Stomach (tissue), 9 donors: ENCODE data around the gene ATP5ME. TPM values are rescaled to one million over a fixed set of nuclear protein-coding genes. Genes with fewer than 3 reads are reported as not detected.

Source experiments
- DNase-seq, 2 donors: peaks; one replicate each; pipeline versions ENCODE4 v3.0.0 to v3.0.0-alpha.2; 2013 to 2019
- H3K27ac ChIP-seq, 5 donors: fragments of 200-600 bp in 4 of 5; sonication (generic) in 4 of 5; one replicate each; pipeline ENCODE4 v1.5.1; 2013 to 2019; ENCODE audit warnings: mild to moderate bottlenecking in 1 of 5, moderate library complexity in 1 of 5
- H3K27me3 ChIP-seq, 3 donors: fragments of 200-600 bp; sonication (generic); one replicate each; pipeline ENCODE4 v1.5.1; 2017 to 2019; ENCODE audit warnings: mixed run types in 1 of 3
- H3K36me3 ChIP-seq, 4 donors: fragments of 200-600 bp; sonication (generic); 1 replicate in 3 of 4; 2 replicates in 1 of 4; pipeline ENCODE4 v1.5.1; 2016 to 2019
- H3K4me1 ChIP-seq, 4 donors: fragments of 200-600 bp; sonication (generic); one replicate each; pipeline ENCODE4 v1.5.1; 2016 to 2019
- H3K4me3 ChIP-seq, 4 donors: fragments of 200-600 bp; sonication (generic) in 3 of 4; one replicate each; pipeline ENCODE4 v1.5.1; 2016 to 2019; ENCODE audit warnings: mild to moderate bottlenecking in 1 of 4
- H3K9me3 ChIP-seq, 4 donors: fragments of 200-600 bp; sonication (generic); one replicate each; pipeline ENCODE4 v1.5.1; 2016 to 2019
- EP300 ChIP-seq: sonication (generic); formaldehyde crosslinking; IDR thresholded peaks from one replicate; pipeline ENCODE4 v1.6.1; 2017; ENCODE audit warnings: antibody characterized with exemption
- POLR2A ChIP-seq, 4 donors: fragments of 450-650 bp; IDR thresholded peaks; one replicate each; pipeline ENCODE4 v1.6.1; 2016; ENCODE audit warnings: antibody characterized with exemption in 4 of 4, control low read depth in 2 of 4, mild to moderate bottlenecking in 1 of 4, moderate library complexity in 1 of 4
- POLR2AphosphoS5 ChIP-seq, 3 donors: sonication (generic); formaldehyde crosslinking; IDR thresholded peaks; one replicate each; pipeline ENCODE4 v1.6.1; 2016; ENCODE audit warnings: antibody characterized with exemption in 3 of 3
- WGBS, 5 donors: extraction: QIAGEN DNeasy Blood & Tissue Kit in 3 of 5; methylation state at CpG; one replicate each; pipeline versions ENCODE4 v1.1.5 to v1.1.7; 2013 to 2018; 5-methylcytosine and 5-hydroxymethylcytosine counted together
- intact Hi-C: fragments of 100-400 bp; cut with DNase I; formaldehyde crosslinking; loops from one replicate; pipeline ENCODE4 v1.15.1; 2023; ENCODE audit warnings: low total_unique reads
- polyA plus RNA-seq, 3 donors: library from polyadenylated mRNA; stranded (reverse); fragments of 200-250 nt; gene quantifications; one replicate each; pipeline ENCODE4 v1.2.3, GENCODE V29; 2013
- total RNA-seq, 5 donors: library from RNA; depleted of rRNA; stranded (reverse); fragments of >200 nt; gene quantifications; one replicate each; pipeline versions ENCODE4 v1.1.0 to v1.2.3, GENCODE V29; 2014 to 2016
- TF ChIP-seq, protein P1 (sequence below), 7 experiments: fragments of 450-650 bp in 4 of 7; fragments of 200-600 bp in 3 of 7; sonication (generic) in 3 of 7; IDR thresholded peaks; one replicate each; pipeline ENCODE4 v1.5.1; 2016 to 2019; ENCODE audit warnings: antibody characterized with exemption in 7 of 7, control low read depth in 2 of 7, mild to moderate bottlenecking in 1 of 7
- donor health status: healthy with polysubstance abuse.
- donor health status: Bipolar disorder and iron deficiency.
- donor health status: healthy.

The ATP5ME gene
- total and polyA plus RNA-seq, 8 donors = 8.0 to 876 (median 471) TPM

DNA sequence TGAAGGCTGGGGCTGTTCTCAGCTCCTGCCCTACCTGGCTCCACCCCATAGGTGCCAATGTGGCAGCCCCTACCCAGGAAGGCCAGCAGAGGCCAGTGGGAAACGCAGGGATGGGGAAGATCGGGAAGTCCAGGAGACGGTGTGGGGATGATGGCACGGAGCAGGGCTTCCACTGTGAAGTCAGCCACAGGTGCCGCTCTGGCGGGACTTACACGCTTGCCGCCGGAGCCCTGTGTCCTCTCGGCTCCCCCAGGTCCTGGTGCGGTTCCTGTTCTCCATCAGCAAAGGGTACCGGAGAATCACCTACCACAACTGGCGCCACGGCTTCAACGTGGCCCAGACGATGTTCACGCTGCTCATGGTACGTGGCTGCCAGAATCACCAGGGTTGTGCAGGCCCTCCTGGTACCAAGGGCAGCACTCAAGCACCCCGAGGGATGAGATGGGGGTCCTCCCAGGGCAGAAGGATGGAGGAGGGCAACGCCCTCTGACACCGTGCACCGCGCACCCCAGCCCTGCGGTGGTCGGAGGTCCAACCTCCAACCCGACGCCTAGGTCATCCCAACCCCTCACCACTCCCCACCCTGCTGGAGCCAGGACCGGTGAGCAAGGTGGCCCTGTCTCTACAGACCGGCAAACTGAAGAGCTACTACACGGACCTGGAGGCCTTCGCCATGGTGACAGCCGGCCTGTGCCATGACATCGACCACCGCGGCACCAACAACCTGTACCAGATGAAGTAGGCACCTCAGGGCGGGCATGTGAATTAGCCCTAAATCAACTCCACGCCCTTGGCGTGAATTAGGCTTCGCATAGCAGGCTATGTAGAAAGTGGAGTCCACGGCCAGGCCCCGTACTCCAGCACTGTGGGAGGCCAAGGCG, 12.0 kb downstream of the ATP5ME start:
- Histone ChIP-seq H3K4me1 (peaks cover 7 to 21% (median 18%) of the 10 kb centered on the region in 4 donors), H3K9me3 (no peaks in the 10 kb centered on the region), H3K36me3 (no peaks in the 10 kb centered on the region), H3K4me3 (no peak overlapping the region), H3K27ac (no peak overlapping the region), H3K27me3 (peaks cover 0 to 30% (median 8%) of the 10 kb centered on the region in 3 donors)
- DNase-seq = peak in 1 of 2 donors; percentile 5
- TF ChIP-seq EP300 (no peak), POLR2A (IDR thresholded peaks at IDR 0.05) (no peak), POLR2AphosphoS5 (IDR thresholded peaks at IDR 0.05) (no peak)
- TF ChIP-seq, protein P1, sequence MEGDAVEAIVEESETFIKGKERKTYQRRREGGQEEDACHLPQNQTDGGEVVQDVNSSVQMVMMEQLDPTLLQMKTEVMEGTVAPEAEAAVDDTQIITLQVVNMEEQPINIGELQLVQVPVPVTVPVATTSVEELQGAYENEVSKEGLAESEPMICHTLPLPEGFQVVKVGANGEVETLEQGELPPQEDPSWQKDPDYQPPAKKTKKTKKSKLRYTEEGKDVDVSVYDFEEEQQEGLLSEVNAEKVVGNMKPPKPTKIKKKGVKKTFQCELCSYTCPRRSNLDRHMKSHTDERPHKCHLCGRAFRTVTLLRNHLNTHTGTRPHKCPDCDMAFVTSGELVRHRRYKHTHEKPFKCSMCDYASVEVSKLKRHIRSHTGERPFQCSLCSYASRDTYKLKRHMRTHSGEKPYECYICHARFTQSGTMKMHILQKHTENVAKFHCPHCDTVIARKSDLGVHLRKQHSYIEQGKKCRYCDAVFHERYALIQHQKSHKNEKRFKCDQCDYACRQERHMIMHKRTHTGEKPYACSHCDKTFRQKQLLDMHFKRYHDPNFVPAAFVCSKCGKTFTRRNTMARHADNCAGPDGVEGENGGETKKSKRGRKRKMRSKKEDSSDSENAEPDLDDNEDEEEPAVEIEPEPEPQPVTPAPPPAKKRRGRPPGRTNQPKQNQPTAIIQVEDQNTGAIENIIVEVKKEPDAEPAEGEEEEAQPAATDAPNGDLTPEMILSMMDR (IDR thresholded peaks at IDR 0.05) = no peak
- intact Hi-C loops = no loop called here
- 96 to 99% (median 97%) methylated on average over 33 to 42 of the region's 42 CpGs for WGBS, 5 donors

GRCh38 chr4:661231-661630, 12.8 kb downstream of the ATP5ME start:
- H3K4me1 ChIP-seq = peaks cover 7 to 21% (median 18%) of the 10 kb centered on the region in 4 donors
- DNase-seq = no peak
- H3K4me3 ChIP-seq = no peak overlapping the region
- peaks cover 0 to 30% (median 8%) of the 10 kb centered on the region in 3 donors for H3K27me3 ChIP-seq
- no peak overlapping the region for H3K27ac ChIP-seq
- no peaks in the 10 kb centered on the region for H3K36me3 ChIP-seq
- WGBS, 5 donors = 88 to 98% (median 94%) methylated on average over 3 of the region's 3 CpGs
- no peaks in the 10 kb centered on the region for H3K9me3 ChIP-seq
- TF ChIP-seq POLR2AphosphoS5 (IDR thresholded peaks at IDR 0.05) = no peak
- TF ChIP-seq EP300 = no peak
- no peak for TF ChIP-seq POLR2A (IDR thresholded peaks at IDR 0.05)
- TF ChIP-seq, protein P1 (IDR thresholded peaks at IDR 0.05) = no peak
- intact Hi-C loops = no loop called here

- peaks cover 7 to 21% (median 18%) of the 10 kb centered on the region in 4 donors for H3K4me1 ChIP-seq
- H3K27me3 ChIP-seq = peaks cover 0 to 34% (median 8%) of the 10 kb centered on the region in 3 donors
- TF ChIP-seq, protein P1 (IDR thresholded peaks at IDR 0.05) = no peak
- no peak for TF ChIP-seq EP300
- no peak for TF ChIP-seq POLR2AphosphoS5 (IDR thresholded peaks at IDR 0.05)
- TF ChIP-seq POLR2A (IDR thresholded peaks at IDR 0.05) = no peak
- H3K36me3 ChIP-seq = no peaks in the 10 kb centered on the region
- intact Hi-C loops = no loop called here
- no peak for DNase-seq
- no peak overlapping the region for H3K27ac ChIP-seq
- no peaks in the 10 kb centered on the region for H3K9me3 ChIP-seq
- H3K4me3 ChIP-seq = no peak overlapping the region
- 91 to 96% (median 94%) methylated on average over 10 of the region's 10 CpGs for WGBS, 5 donors
Measured at GRCh38 chr4:660401-660800, 13.7 kb downstream of the ATP5ME start.

DNA sequence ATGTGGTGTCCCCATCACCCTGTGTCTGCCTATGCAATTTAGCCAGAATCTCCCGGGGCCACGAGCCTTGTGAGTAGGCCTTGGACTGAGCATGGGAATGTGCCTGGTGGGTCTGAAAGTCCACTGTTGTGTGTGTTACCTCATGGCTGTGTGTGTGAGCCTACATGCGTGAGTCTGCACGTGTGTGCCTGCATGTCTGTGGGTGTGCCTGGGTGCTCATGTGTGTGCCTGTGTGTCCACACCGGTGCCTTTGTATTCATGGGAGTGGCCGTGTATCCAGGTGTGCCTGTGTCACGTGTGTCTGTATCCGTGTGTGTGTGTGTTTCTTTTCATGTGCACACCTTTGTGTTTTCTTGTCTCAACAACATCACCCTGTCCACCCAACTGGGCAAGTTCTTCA, 14.2 kb downstream of the ATP5ME start:
- WGBS, 5 donors = 87 to 94% (median 92%) methylated on average over 8 of the region's 8 CpGs
- no peak for TF ChIP-seq EP300
- TF ChIP-seq, protein P1 (IDR thresholded peaks at IDR 0.05) = no peak

More for the DNA sequence above, 14.2 kb downstream of the ATP5ME start:
- Histone ChIP-seq H3K4me1 (peaks cover 7 to 21% (median 18%) of the 10 kb centered on the region in 4 donors), H3K36me3 (no peaks in the 10 kb centered on the region), H3K27me3 (peaks cover 0 to 36% (median 11%) of the 10 kb centered on the region in 3 donors), H3K27ac (no peak overlapping the region), H3K4me3 (no peak overlapping the region), H3K9me3 (no peaks in the 10 kb centered on the region)
- DNase-seq = no peak
- intact Hi-C loops = no loop called here
